Fibroblast of mammary gland (primary cell): ENCODE measurements around the gene TSSK3.
A peak's percentile ranks its signal among the peaks of the same experiment; 100 is the strongest.

Experiments
- DNase-seq: peaks from one replicate; pipeline ENCODE4 v3.0.0-alpha.2; 2010; ENCODE audit warnings: low read depth
- H3K4me3 ChIP-seq: 2 replicates; pipeline ENCODE4 v1.5.1; 2011; ENCODE audit warnings: low read depth, mild to moderate bottlenecking, low read length, moderate library complexity; ENCODE audit not compliant: control insufficient read depth
- TF ChIP-seq, protein P1 (sequence below): conservative IDR thresholded peaks from 2 replicates; pipeline ENCODE4 v1.5.1; 2011; ENCODE audit warnings: low read depth, low read length, inconsistent platforms; ENCODE audit not compliant: control insufficient read depth, insufficient read depth

TSSK3 gene, protein sequence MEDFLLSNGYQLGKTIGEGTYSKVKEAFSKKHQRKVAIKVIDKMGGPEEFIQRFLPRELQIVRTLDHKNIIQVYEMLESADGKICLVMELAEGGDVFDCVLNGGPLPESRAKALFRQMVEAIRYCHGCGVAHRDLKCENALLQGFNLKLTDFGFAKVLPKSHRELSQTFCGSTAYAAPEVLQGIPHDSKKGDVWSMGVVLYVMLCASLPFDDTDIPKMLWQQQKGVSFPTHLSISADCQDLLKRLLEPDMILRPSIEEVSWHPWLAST

DNA sequence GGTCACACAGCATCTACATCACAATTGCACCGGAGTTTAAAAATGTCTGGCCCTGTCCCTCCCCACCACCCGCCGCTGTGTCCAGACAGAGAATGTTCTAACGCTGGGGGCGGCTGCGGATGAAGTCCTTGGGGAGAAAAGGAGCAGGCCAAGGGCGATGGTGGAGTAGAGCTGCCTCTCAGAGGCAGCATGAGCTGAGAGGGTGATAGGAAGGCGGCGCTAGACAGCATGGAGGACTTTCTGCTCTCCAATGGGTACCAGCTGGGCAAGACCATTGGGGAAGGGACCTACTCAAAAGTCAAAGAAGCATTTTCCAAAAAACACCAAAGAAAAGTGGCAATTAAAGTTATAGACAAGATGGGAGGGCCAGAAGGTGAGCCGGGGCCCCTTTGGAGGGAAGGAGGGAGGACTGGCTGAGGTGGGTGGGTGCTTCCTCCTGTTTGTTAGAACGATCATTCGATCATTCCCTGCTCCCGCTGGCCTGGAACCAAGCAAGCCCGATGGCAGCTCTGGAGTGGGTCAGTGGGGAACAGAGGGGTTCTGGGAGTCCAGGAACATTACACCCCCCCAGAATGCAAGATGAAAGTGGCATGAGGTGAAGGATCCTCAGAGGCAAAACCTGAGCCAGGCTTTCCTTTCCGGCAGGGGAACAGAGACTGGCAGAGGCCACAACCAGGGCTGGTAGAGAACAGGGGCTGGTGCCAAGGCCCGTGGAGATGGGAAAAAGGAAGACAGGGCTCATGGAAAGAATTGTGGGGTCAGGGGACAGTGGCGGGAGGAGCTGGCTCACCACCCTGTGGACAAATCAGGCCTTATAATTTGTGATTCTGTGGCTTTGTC, at the start of gene TSSK3, which contains the start of gene FAM229A:
Gene TSSK3, plus strand, starts transcription at position 66 of the 840 bp plus-strand sequence. Its CDS starts 163 bp downstream, at position 229.
Gene FAM229A, minus strand, starts transcription at position 12 of the 840 bp plus-strand sequence. CDS start 394 bp downstream, outside the sequence.
- peak within 1 kb of the TSS; percentile 17 for H3K4me3 ChIP-seq

DNA sequence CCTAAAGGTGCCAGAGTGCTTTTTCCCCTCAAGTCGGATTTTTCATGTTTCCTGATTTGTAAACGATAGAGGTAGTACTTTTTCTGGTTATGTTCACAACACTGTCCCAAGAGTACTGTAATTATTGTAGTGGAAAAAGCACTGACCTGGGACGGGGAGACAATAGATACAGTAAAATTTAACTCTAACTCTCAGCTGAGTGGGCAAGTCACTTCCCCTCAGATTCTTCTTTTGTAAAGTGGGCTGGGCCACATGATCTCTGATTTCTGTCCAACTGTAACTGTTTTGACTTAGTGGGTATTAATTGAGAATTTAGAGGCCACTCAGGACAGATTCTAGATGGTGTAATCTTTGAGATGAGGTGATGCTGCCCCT, 45.4 kb upstream of the TSSK3 start:
- H3K4me3 ChIP-seq = no peak overlapping the region
- TF ChIP-seq, protein P1, sequence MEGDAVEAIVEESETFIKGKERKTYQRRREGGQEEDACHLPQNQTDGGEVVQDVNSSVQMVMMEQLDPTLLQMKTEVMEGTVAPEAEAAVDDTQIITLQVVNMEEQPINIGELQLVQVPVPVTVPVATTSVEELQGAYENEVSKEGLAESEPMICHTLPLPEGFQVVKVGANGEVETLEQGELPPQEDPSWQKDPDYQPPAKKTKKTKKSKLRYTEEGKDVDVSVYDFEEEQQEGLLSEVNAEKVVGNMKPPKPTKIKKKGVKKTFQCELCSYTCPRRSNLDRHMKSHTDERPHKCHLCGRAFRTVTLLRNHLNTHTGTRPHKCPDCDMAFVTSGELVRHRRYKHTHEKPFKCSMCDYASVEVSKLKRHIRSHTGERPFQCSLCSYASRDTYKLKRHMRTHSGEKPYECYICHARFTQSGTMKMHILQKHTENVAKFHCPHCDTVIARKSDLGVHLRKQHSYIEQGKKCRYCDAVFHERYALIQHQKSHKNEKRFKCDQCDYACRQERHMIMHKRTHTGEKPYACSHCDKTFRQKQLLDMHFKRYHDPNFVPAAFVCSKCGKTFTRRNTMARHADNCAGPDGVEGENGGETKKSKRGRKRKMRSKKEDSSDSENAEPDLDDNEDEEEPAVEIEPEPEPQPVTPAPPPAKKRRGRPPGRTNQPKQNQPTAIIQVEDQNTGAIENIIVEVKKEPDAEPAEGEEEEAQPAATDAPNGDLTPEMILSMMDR = no peak
- no peak for DNase-seq

More for the DNA sequence above, at the start of gene TSSK3, which contains the start of gene FAM229A:
- TF ChIP-seq, protein P1 = no peak
- DNase-seq = no peak

DNA sequence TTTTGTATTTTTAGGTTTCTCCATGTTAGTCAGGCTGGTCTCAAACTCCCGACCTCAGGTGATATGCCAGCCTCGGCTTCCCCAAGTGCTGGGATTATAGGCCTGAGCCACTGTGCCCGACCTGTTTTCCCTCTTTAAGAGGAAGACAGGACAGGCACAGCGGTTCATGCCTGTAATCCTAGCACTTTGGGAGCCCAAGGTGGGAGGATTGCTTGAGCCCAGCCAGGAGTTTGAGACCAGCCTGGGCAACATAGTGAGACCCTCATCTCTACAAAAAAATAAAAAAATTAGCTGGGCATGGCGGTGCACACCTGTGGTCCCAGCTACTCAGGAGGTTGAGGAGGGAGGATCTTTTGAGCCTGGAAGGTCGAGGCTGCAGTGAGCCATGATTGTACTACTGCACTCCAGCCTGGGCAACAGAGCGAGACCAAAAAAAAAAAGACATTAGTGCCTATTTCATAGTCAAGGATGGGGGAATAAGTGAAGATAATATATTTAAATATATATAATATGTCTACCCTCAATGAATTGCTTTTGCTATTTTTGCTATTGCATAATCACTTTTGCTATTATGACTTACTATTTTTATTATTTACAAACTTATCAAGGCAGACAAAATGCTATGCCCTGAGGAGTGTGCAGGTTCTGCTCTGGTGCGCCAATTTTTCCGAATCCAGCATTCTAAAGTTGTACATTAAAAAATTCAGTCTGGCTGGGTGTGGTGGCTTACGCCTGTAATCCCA, 44.0 kb upstream of the TSSK3 start:
- no peak overlapping the region for H3K4me3 ChIP-seq
- TF ChIP-seq, protein P1 = no peak
- no peak for DNase-seq

DNA sequence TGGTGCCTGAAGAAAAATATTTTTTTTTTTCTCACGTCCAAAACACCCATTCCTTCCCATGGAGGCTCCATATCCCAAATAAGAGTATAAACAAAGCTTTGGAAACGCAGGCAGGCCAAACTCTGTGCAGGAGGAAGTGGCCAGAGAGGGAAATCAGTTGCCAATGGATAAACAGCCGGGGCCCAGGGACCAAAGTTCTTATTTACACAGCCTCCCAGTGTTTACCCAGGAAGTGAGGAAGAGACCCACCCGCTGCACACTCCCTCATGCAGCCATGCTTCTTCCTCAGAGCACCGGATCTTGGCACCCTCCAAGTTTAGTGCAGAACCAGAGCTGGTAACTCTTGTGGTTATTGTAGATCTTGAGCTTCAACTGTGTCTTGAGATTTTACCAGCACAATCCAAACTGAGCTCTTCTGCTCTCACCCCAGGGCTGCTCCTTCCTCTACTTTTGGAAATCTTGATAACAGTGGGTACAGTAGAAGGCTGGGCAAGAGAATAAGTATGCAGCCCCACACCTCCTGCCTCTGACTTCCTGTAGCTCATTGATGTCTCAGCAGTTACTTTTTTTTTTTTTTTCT, 40.5 kb upstream of the TSSK3 start:
- no peak overlapping the region for H3K4me3 ChIP-seq
- no peak for DNase-seq
- TF ChIP-seq, protein P1 = no peak

DNA sequence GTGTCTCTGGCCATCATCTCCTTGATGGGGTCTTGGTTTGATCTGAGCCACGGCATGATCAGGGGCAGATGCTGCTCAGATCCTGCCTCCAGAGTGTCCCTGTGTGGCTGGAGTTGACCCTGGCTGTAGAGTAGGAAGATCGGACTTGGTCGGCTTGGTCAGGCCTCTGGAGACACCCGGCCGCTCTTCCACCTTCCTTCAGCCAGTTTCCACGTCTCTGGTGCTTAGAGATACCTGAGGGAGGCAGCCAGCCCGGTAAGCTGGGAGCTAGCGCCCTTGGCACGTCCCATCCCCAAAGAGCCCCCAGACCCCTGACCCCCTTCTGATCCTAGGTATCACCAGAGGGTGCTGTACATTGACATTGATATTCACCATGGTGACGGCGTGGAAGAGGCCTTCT, 35.1 kb upstream of the TSSK3 start:
- H3K4me3 ChIP-seq = no peak overlapping the region
- TF ChIP-seq, protein P1 = no peak
- no peak for DNase-seq

DNA sequence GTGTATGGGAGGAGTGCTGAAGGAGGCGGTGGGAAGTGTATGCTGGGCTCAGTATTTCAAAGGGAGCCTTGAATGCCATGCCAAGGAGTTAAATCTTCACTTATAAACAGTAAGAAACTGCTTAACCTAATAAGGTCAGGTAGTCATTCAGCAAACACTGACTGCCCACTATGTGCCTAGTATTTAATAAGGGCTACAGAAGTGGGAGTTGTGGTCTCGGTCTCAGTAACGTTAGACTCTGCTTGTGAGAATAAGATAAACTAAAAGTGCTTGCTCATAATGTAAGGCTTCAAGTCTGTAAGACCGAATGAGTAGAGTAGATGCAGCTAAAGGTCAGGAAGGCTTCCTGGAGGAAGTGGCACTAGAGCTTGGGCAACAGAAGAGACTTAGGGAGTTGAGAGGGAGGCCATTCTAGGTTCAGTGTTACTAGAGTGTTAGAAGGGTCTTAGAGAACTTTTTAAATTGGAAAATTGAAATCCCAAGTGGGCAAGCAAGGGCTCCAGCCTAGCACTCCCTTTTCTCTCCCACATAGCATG, 32.3 kb upstream of the TSSK3 start:
- H3K4me3 ChIP-seq = no peak overlapping the region
- TF ChIP-seq, protein P1 = no peak

More for the DNA sequence above, 32.3 kb upstream of the TSSK3 start:
- no peak for DNase-seq
